HPDE6-E6E7 (cell line): Measurements from ENCODE around the gene BGN.
A peak's percentile ranks its signal among the peaks of the same experiment; 100 is the strongest.

Source experiments
- DNase-seq: peaks from one replicate; pipeline ENCODE4 v3.0.0; 2011; ENCODE audit warnings: missing footprints; ENCODE audit errors: extremely low spot score

BGN gene

DNA sequence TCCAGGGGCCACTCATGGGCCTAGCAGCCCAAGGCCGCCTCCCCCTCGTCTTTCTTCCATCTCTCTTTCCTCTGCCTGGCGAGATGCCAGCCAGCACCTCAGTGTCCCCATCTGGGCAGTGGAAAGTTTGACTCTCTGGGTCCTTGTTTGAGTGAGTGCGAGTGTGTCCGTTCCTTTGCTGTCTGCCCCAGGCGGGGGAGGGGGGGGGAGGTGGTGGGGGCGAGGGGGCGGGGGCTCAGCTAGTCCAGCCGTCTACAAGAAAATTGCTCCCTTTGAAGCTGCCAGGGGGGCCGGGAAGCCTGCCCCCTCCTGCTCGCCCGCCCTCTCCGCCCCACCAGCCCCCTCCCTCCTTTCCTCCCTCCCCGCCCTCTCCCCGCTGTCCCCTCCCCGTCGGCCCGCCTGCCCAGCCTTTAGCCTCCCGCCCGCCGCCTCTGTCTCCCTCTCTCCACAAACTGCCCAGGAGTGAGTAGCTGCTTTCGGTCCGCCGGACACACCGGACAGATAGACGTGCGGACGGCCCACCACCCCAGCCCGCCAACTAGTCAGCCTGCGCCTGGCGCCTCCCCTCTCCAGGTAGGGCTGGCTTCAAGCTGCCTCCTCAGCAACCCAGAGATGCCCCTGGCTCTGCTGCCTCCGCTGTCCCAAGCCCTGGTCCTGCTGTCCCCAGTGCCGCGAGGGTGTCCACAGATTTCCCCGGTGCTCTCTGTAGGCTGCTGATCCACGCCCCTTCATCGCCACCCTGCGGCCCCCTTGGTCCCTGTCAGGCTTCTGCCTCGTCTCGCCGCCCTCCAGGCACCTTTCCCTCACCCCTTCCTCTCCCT is at the start of gene BGN:
BGN (plus strand) TSS at position 440 of the 821 bp plus-strand sequence. CDS start 9,652 bp downstream, outside the sequence.
- DNase-seq: peak; percentile 50

DNA sequence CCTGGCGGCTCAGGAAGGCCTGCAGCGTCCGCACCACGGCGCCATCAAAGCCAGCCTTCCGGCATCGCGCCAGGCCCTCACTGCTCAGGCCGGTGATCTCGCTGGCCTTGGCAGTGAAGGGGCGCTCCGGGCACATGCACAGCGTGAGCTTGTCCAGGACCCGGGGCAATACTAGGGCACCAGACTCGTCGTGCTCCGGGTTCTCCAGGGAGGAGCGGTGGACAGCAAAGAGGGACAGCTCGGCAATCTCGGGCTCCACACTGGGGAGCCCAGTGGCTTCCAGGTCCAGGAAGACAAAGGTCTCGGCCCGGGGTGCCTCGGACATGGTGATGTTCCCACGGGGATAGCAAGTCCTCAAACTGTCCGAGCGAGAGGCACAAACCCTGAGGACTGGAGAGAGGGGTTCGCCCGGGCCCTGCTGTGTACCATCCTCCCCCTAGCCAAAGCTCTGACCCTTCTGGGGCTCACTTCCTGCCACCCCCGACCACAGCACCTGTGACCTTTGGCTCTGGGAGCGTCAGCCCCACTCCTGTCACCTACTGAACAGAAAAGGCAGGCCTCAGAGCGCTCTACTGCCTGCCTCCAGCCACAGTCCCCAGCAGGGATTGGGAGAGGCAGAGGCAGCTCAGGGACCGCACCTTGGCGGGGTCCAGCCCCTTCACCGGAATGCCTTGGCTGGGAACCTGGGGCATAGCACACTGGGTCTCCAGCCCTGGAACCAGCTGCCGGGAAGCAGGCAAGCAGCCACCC is 49.5 kb upstream of the BGN start:
- DNase-seq: no peak

DNA sequence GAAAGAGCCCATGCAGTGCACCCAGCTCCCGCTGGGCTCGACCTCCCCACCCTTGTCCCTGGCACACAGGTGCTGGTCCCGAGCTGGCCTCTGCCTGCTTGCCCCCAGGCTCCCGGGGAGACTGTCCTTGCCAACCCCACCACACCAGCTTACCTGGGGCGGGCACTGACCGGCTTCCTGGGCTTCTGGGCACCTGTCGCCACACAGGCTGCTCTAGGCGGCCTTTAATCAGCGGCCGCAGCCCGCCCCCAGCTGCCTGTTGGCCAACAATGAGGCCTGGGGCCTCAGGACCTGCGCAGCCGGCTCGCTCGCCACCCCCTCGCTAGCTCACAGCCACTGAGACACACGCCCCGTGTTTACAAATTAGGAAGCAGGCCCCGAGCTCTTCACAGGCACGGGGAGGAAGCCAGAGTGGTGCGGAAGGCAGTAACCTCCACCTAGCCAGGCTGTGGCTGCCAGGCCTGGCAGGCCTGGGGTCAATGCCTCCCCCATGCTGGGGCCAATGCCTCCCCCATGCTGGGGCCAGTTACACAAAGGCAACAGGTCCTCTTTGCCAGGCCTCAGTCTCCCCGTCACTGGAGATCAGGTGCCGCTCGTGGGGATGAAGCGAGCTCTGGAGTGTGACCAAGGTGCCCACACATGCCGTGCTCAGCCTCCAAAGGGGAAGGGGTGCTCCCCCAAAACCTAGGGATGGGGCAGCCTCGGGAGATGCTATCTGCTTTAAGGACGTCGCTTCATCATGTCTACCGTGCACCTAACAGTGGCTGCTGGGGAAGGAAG is 48.7 kb upstream of the BGN start, which contains the start of gene TREX2:
TREX2 (minus strand) TSS at position 201 of the 780 bp plus-strand sequence. CDS start 626 bp downstream, outside the sequence.
- no peak for DNase-seq

DNA sequence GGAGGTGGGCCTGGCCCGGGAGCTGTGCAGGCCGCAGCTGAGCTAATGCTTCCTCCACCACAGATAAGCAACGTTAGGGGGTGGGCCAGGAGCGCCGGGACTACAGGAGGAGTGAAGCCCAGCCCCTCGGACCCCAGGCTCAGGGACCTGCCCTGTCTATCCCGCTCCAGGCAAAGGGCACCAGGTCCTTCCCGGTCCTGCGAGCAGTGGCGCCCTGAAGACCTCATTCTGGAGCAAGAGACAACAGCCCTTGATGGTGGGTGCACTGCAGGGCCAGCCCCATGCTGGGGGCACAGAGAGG is 48.2 kb upstream of the BGN start:
- no peak for DNase-seq

DNA sequence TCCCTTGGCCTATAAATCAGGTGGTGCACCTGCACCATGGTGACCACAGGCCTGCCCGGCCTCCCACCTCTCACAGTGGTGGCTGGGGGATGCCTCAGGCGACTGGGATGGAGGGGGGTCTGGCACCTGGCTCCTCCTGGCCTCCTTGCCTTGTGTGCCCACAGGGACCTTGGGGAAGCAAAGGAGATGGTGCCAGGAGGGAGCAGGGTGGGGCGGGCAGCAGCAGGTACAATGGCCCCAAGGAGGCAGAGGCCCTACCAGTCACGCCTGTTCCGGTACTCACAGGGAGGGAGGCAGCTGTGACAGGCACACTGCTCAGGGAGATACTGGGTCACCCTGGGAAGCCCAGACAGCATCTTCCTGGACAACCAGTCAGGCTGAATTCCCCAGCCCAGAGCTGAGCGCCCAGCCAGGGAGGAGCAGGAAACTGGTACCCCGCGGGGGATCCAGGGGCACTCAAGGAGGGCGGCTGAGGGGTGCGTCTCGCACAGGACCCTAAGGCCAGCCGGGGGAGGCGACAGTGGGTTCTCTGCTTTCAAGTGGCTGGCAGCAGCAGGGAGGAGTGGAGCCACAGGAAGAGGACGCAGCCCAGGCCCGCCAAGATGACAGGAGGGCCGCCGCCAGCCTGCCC is 47.7 kb upstream of the BGN start:
- DNase-seq: no peak

DNA sequence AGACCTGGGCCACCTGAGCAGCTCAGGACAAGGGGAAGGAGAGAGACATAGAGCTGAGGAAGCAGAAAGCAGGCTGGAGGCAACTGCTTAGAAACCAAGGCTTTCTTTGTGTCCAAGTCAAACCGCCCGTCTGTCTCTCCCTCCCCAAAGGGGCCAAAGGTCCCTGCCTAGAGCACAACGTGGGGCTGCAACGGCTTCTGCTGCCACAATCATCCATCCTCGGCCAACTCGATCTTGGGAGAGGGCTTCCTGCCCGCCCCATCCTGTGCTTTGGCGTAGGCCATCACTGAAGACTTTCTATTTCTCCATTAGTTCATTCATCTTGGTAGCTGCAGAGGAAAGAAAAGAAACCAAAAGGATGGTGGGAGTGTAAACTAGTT is 47.2 kb upstream of the BGN start:
- no peak for DNase-seq

DNA sequence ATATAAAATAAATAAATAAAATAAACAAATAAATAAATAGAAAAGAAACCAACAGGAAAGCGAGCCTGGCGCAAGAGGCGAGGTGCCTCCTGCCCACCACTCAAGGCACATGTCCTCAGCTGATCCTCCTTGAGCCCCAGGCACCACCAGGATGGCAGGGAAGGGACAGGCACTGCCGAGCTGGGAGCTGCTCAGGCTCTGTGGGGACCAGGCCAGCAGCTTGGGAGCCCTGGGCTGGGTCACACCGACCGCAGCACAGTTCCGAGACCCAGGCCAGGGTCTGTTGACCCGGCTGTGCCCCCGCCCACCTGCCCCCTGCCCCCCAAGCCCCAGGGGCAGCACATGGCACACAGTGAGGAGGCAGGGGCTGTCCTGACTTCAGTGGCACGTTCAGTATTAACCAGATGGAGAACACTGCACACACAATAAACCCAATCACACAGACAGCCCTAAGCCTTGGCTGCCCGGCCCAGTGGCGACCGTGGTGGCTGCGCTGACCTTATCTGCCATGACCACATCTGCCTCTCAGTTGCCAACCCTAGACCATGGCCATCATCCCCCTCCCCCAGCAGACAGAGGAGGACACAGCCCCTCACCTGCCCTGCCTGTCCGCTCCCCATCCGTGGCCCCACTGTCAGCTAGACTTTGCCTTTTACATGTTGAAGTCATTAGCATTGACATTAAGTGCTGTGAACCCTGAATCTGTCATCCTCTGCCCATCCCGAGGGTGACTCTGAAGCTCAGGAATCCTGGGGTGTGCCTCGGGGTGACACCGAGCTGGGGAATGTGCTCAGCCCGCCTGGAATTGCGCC is 46.0 kb upstream of the BGN start:
- no peak for DNase-seq

DNA sequence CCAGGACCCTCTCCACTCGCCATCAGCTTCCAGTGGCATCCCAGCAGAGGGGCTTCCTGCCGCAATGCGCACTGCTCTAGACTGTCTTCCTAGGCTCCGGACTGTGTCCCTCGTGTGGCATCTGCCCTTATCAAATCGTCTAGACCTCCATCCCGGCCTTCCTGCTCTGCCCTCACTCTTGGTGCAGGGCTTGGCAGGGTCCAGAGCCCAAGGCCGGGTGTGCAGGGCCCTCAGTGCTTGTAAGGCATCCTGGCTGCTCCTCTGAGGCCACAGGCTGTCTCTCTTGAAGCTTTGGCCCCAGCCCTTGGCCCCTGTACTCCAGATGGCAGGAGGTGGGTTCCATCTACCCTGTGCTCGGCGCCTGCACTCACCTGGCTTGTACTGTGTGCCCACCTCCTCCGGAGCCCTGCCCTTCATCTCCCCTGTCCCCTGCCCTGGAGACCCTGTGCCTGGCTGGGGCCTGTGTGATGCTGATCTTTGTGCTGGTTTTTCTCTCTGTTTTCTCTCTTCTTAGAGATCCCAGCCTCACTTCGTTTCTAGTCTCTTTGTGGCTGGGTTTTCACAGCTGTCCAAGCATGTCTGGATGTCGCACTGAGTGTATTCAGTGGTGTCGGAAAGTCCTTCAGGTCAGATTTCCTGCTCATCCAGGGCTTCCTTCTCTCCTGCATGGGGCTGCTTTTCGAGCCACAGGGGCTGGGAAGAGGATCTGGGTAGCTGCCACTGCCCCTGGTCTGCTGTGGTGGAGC is 45.2 kb upstream of the BGN start:
- DNase-seq: no peak

DNA sequence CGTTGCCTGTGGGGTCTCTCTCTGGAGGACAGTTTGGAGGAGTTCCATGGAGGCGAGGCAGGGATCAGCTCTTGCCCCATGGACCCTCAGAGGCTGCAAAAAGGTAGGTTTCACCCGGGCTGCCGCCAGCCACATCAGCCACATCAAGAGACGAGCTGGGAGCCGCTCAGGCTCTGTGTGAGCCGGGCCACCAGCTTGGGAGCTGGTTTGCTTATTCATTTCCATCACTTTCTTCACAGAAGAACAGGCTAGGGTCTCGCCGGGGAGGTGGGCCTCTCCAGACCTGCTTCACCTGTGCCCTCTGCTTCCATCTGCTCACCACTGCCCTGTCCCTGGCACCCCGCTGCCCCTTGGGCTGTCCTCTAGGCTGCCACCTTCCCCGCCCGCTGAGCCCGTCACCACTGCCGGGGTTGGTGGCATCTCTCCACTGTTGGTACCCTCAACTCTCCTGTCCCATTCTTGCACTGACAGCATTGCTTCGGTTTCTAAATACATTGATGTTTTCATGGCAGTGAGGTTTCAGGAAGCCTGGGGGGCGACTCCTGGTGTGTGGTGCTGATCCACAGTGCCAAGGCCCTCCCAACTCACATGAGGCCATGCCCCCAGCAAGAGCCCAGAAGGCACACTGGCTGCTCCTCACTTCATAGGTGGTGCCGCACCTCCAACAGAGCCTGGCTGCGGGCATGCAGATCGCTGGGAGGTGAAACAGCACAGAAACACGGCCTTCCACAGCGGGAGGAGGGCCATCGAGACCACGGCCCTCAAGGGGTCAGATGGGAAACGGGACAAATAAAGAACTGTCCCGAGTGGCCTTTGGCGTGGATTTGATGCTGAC is 44.4 kb upstream of the BGN start:
- DNase-seq: no peak

DNA sequence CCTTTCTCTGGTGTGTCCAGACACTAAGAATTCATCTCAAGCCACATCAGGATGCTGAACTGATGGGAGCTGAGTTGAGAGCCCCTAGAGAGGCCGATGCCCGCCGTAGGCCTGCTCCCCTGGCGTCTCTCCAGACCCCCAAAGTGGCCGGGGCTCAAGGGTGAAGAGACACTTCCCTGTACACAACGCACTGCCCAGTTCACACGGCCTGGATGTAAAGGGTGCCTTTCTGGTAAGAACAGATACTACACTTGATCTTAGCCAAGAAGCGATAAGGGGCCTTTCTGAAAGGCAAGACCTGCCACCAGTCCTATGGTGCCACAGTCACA is 43.9 kb upstream of the BGN start:
- no peak for DNase-seq

DNA sequence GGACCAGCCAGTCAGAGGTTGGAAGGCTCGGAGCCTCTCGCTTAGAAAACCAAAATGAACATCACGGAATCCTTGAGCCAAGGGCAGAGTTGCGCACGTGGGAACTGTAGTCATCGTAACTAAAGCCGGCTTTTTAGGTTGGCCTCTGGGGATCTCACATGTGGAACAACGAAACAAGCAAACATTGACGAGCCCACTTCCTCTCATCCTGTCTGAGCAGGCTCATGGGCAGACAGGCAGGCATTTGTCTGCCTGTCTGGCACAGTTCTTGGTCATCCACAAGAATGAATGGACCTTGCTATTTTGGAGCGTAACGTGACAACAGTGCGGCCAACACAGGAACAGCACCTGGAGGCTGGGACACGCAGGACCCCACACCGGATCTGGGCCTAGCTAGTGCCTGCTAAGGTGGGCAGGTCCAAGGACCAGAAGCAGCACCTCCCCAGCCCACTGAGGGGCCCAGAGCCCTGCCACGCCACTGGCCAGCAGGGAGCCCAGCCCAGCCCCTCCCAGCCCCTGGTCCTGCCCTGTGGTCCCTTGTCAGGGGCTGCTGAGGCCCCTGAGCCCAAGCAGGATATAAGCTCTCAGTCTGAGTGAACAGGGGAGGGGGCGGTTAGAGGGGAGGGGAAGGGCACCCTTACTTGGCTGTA is 39.8 kb upstream of the BGN start:
- no peak for DNase-seq

DNA sequence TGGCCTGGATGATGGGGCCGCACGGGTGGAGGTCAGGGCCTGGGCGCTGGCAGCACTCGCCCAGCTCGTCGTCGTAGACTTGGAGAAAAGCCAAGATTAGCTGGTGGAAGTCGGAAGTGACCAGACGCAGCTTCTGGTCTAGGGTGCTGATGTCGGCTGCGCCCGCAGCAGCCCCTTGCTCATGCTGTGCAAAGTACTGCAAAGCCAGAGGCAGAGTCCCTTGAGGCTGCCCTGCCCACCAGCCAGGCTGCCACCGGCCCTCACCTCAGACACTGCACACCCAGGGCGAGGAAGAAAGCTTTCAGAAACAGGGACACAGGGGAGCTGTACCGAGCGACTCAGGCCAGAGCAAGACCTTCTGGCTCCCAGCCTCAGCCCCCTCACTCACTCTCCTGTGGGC is 39.2 kb upstream of the BGN start:
- DNase-seq: no peak

DNA sequence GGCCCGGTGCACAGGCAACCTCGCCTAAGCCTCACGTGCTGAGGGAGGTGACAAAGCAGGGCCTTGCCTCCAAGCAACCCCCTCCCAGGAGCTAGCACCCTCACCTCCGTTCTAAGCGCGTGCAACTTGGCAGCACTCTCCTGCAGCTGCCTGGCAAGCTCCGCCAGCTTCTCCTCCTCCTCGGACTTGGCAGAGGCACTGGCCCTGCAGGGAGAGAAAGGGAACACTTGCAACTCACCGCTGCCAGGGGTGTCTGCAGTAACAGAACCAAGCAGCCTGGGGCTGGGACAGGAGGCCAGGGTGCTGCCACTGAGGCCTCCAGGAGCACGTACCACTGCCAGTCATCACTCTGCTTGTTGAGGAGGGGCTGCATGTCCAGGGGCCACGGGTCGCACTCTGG is 38.6 kb upstream of the BGN start:
- no peak for DNase-seq

DNA sequence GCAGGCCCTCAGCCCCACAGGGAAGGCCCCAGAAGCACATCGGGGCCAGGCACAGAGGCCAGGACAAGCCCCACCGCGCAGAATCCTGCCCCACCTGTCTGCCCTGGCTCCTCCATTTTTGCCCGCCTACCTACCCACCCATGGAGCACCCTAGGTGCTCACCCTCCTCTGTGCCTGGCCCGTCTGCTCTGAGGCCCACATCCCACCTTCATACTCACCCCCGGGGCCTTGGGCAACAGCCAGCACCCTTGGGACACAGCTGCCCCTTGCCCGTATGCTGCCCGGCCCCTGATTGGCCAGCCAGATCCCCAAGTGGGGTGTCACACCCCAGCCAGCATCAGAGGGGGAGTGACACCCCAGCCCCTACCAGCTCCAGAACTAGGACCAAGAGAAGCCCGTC is 38.1 kb upstream of the BGN start:
- no peak for DNase-seq

DNA sequence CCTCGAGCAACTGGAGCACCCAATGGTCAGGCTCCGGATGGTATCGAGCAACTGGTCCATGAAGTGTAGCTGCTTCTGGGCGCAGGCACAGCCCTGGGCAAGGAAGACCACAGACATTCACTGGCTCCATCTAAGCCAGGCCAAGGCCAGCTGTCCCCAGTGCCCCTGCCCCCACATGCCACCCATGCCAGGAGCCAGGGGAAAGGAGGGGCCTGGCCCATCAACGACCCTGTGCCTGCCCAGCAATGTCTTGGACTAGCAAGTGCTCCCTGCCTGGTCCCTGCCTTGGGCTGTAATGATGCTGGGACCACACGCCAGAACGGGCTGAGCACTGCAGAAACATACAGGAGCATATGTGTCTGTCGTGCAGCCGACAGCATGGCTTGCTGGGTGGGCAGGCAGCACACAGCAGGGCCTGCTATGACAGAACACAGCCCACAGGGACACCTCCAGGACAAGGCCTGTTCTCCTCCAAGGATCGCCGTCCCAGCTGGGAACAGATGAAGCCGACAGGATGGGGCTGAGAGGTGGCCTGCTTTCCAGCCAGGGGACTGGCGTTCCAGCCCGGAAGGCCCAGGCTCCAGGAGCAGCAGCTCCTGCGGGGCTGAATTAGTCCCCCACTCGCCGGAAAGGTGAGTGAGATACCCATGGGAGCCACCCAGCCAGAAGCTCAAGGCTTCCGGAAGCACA is 37.5 kb upstream of the BGN start:
- DNase-seq: no peak

DNA sequence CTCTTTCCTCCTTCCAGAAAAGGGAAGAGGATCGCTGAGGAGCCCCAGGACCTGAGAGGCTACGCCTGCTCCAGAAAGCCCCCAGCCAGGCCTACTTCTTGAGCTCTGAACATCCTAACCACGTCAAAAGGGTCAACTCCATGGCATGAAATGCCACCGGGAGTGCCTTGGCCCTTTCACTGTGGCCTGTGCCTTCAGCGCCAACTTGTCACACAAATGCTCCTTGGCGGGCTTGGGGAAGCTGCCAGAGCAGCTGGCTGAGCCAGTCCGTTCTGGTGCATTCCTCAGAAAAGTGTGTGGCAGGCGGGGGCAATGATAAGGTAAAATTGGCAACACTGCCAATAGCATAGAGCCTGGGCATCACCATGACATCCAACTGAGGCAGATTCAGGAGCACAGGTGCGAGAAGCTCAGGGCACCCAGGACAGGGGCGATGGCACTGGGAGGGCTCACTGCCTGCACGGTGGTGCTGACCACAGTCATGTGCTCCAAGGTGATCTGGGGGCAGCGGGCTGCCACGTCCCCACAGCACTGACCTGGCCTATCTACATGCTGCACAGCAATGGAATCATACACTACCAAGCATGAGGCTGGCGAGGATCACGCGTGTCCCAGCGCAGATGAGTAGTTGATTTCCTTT is 36.8 kb upstream of the BGN start:
- no peak for DNase-seq

DNA sequence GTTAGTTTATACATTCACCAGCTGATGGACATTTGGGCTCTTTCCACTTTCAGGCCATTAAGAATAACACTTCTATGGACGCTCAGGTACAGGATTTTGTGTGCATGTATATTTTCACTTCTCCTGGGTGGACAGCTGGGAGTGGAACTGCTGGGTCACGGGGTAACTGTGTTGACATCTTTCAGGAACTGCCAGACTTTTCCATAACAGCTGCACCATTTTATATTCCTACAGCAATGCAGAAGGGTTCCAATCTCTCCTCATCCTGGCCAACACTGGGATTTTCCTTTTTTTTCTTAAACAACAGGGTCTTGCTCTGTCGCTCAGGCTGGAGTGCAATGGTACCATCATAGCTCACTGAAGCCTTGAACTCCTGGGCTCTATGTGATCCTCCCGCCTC is 36.3 kb upstream of the BGN start:
- DNase-seq: no peak

DNA sequence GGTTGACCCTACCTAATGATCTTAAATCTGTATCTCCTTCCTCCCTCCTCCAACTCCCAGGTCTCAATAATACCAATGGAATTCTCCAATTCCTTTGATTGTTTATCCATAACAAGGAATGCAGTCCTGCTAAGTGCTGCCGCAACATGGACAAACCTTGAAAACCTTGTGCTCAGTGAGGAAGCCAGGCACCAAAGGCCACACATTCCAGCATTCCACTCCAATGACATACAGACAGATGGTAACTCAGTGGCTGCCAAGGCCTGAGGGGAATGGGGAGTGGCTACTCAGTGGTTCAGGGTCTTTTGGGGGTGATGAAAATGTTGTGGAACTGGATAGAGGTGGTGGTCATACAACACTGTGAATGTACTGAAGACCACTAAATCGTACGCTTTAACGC is 34.8 kb upstream of the BGN start:
- DNase-seq: no peak
